Loucy (cell line): ENCODE measurements around the gene GRID2.

Source experiments
- H2AFZ ChIP-seq: fragments of 200-600 bp; sonication (generic); 2 replicates; pipeline ENCODE4 v1.6.0; 2016; ENCODE audit warnings: antibody characterized with exemption, mild to moderate bottlenecking, low read length, moderate library complexity
- H3F3A ChIP-seq: fragments of 200-600 bp; 2 replicates; pipeline ENCODE4 v1.6.0; 2016; ENCODE audit warnings: antibody characterized with exemption, low read depth, mild to moderate bottlenecking
- H3K27me3 ChIP-seq: fragments of 200-600 bp; sonication (generic); 2 replicates; pipeline ENCODE4 v1.6.1; 2014; ENCODE audit warnings: low read length, mild to moderate bottlenecking; ENCODE audit not compliant: insufficient read depth, poor library complexity, severe bottlenecking
- H3K36me3 ChIP-seq: fragments of 200-600 bp; sonication (generic); 2 replicates; pipeline ENCODE4 v1.6.1; 2016; ENCODE audit warnings: low read length; ENCODE audit not compliant: insufficient read depth
- H3K4me1 ChIP-seq: fragments of 200-600 bp; sonication (generic); 2 replicates; pipeline ENCODE4 v1.5.1; 2014; ENCODE audit warnings: low read length, mild to moderate bottlenecking; ENCODE audit not compliant: insufficient read depth, poor library complexity, severe bottlenecking
- H3K4me2 ChIP-seq: fragments of 200-600 bp; sonication (generic); 2 replicates; pipeline ENCODE4 v1.6.0; 2014; ENCODE audit warnings: antibody characterized with exemption, low read length, low read depth, mild to moderate bottlenecking; ENCODE audit not compliant: poor library complexity, severe bottlenecking
- H3K4me3 ChIP-seq: fragments of 200-600 bp; sonication (generic); 2 replicates; pipeline ENCODE4 v1.5.1; 2014; ENCODE audit warnings: low read length, mild to moderate bottlenecking, mixed read lengths; ENCODE audit not compliant: poor library complexity, severe bottlenecking
- H3K79me2 ChIP-seq: fragments of 200-600 bp; sonication (generic); 2 replicates; pipeline ENCODE4 v1.6.1; 2014; ENCODE audit warnings: low read length; ENCODE audit not compliant: insufficient read depth
- H3K9ac ChIP-seq: fragments of 200-600 bp; sonication (generic); 2 replicates; pipeline ENCODE4 v1.6.0; 2014; ENCODE audit warnings: mild to moderate bottlenecking, low read depth, low read length, moderate library complexity; ENCODE audit not compliant: poor library complexity, severe bottlenecking
- H3K9me2 ChIP-seq: fragments of 200-600 bp; sonication (generic); replicated peaks from 2 replicates; pipeline ENCODE4 v1.6.1; 2016; ENCODE audit warnings: low read depth, low read length, mixed read lengths
- H3K9me3 ChIP-seq: fragments of 200-600 bp; sonication (generic); 2 replicates; pipeline ENCODE4 v1.6.1; 2014; ENCODE audit warnings: mild to moderate bottlenecking, antibody characterized with exemption, low read length, low read depth; ENCODE audit not compliant: insufficient read depth
- H4K20me1 ChIP-seq: fragments of 200-600 bp; sonication (generic); 2 replicates; pipeline ENCODE4 v1.6.0; 2014; ENCODE audit warnings: antibody characterized with exemption, low read length, mild to moderate bottlenecking; ENCODE audit not compliant: insufficient read depth, poor library complexity, severe bottlenecking
- CTCF ChIP-seq: fragments of 200-600 bp; sonication (generic); conservative IDR thresholded peaks from 2 replicates; pipeline ENCODE4 v1.5.1; 2014; ENCODE audit warnings: mild to moderate bottlenecking, antibody characterized with exemption, low read length
- EZH2phosphoT487 ChIP-seq: fragments of 200-600 bp; IDR thresholded peaks from 2 replicates; pipeline ENCODE4 v1.6.1; 2018; ENCODE audit warnings: antibody characterized with exemption, mild to moderate bottlenecking, moderate library complexity, borderline replicate concordance

GRID2 gene

GRCh38 chr4:92264163-92264562 lies 39.6 kb upstream of the GRID2 start:
- no peaks in the 10 kb centered on the region for H3F3A ChIP-seq
- no peaks in the 10 kb centered on the region for H3K79me2 ChIP-seq
- TF ChIP-seq CTCF (no peak), EZH2phosphoT487 (no peak)
- H3K36me3 ChIP-seq, result no peaks in the 10 kb centered on the region
- H3K4me1 ChIP-seq, result no peaks in the 10 kb centered on the region
- no peak overlapping the region for H3K4me2 ChIP-seq
- H3K9me3 ChIP-seq, result no peaks in the 10 kb centered on the region
- no peak overlapping the region for H2AFZ ChIP-seq
- H4K20me1 ChIP-seq, result no peaks in the 10 kb centered on the region
- H3K9me2 ChIP-seq, result no peaks in the 10 kb centered on the region
- H3K27me3 ChIP-seq, result no peaks in the 10 kb centered on the region
- H3K4me3 ChIP-seq, result no peak overlapping the region
- H3K9ac ChIP-seq, result no peak overlapping the region

- TF ChIP-seq CTCF (no peak), EZH2phosphoT487 (no peak)
- Histone ChIP-seq H4K20me1 (no peaks in the 10 kb centered on the region), H3K27me3 (no peaks in the 10 kb centered on the region), H3K9ac (no peak overlapping the region), H3K36me3 (no peaks in the 10 kb centered on the region), H3F3A (no peaks in the 10 kb centered on the region), H3K9me2 (no peaks in the 10 kb centered on the region), H3K4me2 (no peak overlapping the region), H3K4me3 (no peak overlapping the region), H2AFZ (no peak overlapping the region), H3K79me2 (no peaks in the 10 kb centered on the region), H3K9me3 (no peaks in the 10 kb centered on the region), H3K4me1 (no peaks in the 10 kb centered on the region)
Observed at GRCh38 chr4:92265021-92265420, 38.7 kb upstream of the GRID2 start.

- H3K4me1 ChIP-seq, result no peaks in the 10 kb centered on the region
- no peaks in the 10 kb centered on the region for H3F3A ChIP-seq
- no peaks in the 10 kb centered on the region for H3K36me3 ChIP-seq
- no peaks in the 10 kb centered on the region for H4K20me1 ChIP-seq
- no peak overlapping the region for H3K9ac ChIP-seq
- no peak for TF ChIP-seq EZH2phosphoT487
- no peak for TF ChIP-seq CTCF
- no peak overlapping the region for H3K4me3 ChIP-seq
- no peaks in the 10 kb centered on the region for H3K79me2 ChIP-seq
- H3K9me3 ChIP-seq, result no peaks in the 10 kb centered on the region
- no peak overlapping the region for H3K4me2 ChIP-seq
- no peaks in the 10 kb centered on the region for H3K9me2 ChIP-seq
- no peak overlapping the region for H2AFZ ChIP-seq
- H3K27me3 ChIP-seq, result no peaks in the 10 kb centered on the region
Observed at GRCh38 chr4:92265798-92266197, 38.0 kb upstream of the GRID2 start.
